Kidney (tissue), 14 donors: Measurements from ENCODE around the gene USH1C. TPM values are rescaled to one million over a fixed set of nuclear protein-coding genes. Genes with fewer than 3 reads are reported as not detected.

Experiments used
- DNase-seq, 5 donors: peaks; one replicate each; pipeline ENCODE4 v3.0.0-alpha.2; 2013 to 2020
- FAIRE-seq: peaks from 2 replicates; lab custom pipeline; 2012; peaks lifted over from hg19 to GRCh38; lab: Jason Lieb, UNC
- H3K27ac ChIP-seq, 2 donors: one replicate each; pipeline ENCODE4 v1.7.0; 2013; ENCODE audit warnings: low read depth in 2 of 2, low read length in 2 of 2, inconsistent platforms in 1 of 2
- H3K27me3 ChIP-seq: one replicate; pipeline ENCODE4 v1.7.1; 2013; ENCODE audit warnings: low read length, inconsistent platforms; ENCODE audit not compliant: control insufficient read depth, insufficient read depth
- H3K36me3 ChIP-seq, 3 donors: one replicate each; pipeline versions ENCODE4 v1.7.0 to v1.7.1; 2013; ENCODE audit warnings: low read length in 3 of 3, control low read depth in 1 of 3, inconsistent platforms in 1 of 3; ENCODE audit not compliant: insufficient read depth in 3 of 3, control insufficient read depth in 2 of 3
- H3K4me1 ChIP-seq, 3 donors: one replicate each; pipeline versions ENCODE4 v1.7.0 to v1.7.1; 2013; ENCODE audit warnings: low read length in 3 of 3, inconsistent platforms in 1 of 3, low read depth in 1 of 3; ENCODE audit not compliant: control insufficient read depth in 2 of 3, insufficient read depth in 2 of 3
- H3K4me3 ChIP-seq, 3 donors: one replicate each; pipeline versions ENCODE4 v1.7.0 to v1.8.1; 2013; ENCODE audit warnings: low read length in 3 of 3, control low read depth in 1 of 3, inconsistent platforms in 1 of 3
- H3K9ac ChIP-seq, 3 donors: one replicate each; pipeline versions ENCODE4 v1.7.0 to v1.7.1; 2013; ENCODE audit warnings: low read length in 3 of 3, control low read depth in 1 of 3, inconsistent platforms in 1 of 3
- H3K9me3 ChIP-seq, 3 donors: one replicate each; pipeline versions ENCODE4 v1.7.0 to v1.7.1; 2013; ENCODE audit warnings: low read length in 3 of 3, control low read depth in 1 of 3, inconsistent platforms in 1 of 3; ENCODE audit not compliant: control insufficient read depth in 2 of 3, insufficient read depth in 1 of 3
- CTCF ChIP-seq: IDR thresholded peaks from 3 replicates; pipeline ENCODE4 v1.5.1; 2012; ENCODE audit warnings: mild to moderate bottlenecking, moderate library complexity, borderline replicate concordance; ENCODE audit not compliant: insufficient read depth; ENCODE audit errors: extremely low read depth
- intact Hi-C: fragments of 100-400 bp; cut with DNase I; formaldehyde crosslinking; loops from one replicate; pipeline ENCODE4 v1.11.1; 2022
- polyA plus RNA-seq: library from polyadenylated mRNA; stranded (reverse); fragments of 350-450 nt; fragmentation: Illumina TruSeq; extraction: RNeasy Lipid Tissue Mini Kit (QIAGEN cat#74804); gene quantifications from one replicate; pipeline ENCODE4 v1.2.3, GENCODE V29; 2014; ENCODE audit warnings: low read depth, low replicate concordance; ENCODE audit not compliant: insufficient read depth
- total RNA-seq: library from RNA; stranded (reverse); fragmentation: NEBNext Ultra II Directional; extraction: Animal tissue kit (Norgen Biotek cat#: 25700); gene quantifications from one replicate; pipeline ENCODE4 v1.2.1, GENCODE V29; 2021
- donor health status: control.
- donor health status: control.
- donor health status: control.
- donor health status: control.
- donor health status: control.
- donor health status: DM: yes; HTN: yes; CAD: no.
- donor health status: Normal renal cell carcinoma (clear cell type).

USH1C gene
- total and polyA plus RNA-seq, 2 donors from 2014 or later: 38.6 to 107 TPM

GRCh38 chr11:17506314-17506713 is 37.9 kb downstream of the USH1C start:
- intact Hi-C loops: no loop called here
- no peaks in the 10 kb centered on the region for H3K36me3 ChIP-seq
- DNase-seq: peak in 1 of 5 donors; percentile 11

GRCh38 chr11:17505146-17505545 is 39.1 kb downstream of the USH1C start:
- FAIRE-seq (no peak), DNase-seq (no peak)
- intact Hi-C loops: no loop called here
- Histone ChIP-seq H3K9ac (no peak overlapping the region), H3K4me1 (peaks cover 0 to 9% (median 0%) of the 10 kb centered on the region in 3 donors), H3K9me3 (no peaks in the 10 kb centered on the region), H3K36me3 (no peaks in the 10 kb centered on the region), H3K27ac (no peak overlapping the region), H3K4me3 (no peak overlapping the region), H3K27me3 (no peaks in the 10 kb centered on the region)
- TF ChIP-seq CTCF: no peak

More at GRCh38 chr11:17506314-17506713, 37.9 kb downstream of the USH1C start:
- no peaks in the 10 kb centered on the region for H3K27me3 ChIP-seq
- no peaks in the 10 kb centered on the region for H3K9me3 ChIP-seq
- no peak overlapping the region for H3K27ac ChIP-seq
- peaks cover 0 to 9% (median 0%) of the 10 kb centered on the region in 3 donors for H3K4me1 ChIP-seq
- no peak overlapping the region for H3K4me3 ChIP-seq
- FAIRE-seq: no peak
- TF ChIP-seq CTCF: no peak
- H3K9ac ChIP-seq: no peak overlapping the region

GRCh38 chr11:17504330-17505107 is 39.7 kb downstream of the USH1C start:
- Histone ChIP-seq H3K4me1 (peaks cover 0 to 9% (median 0%) of the 10 kb centered on the region in 3 donors), H3K9me3 (no peaks in the 10 kb centered on the region), H3K4me3 (no peak overlapping the region), H3K27me3 (no peaks in the 10 kb centered on the region), H3K27ac (no peak overlapping the region), H3K36me3 (no peaks in the 10 kb centered on the region), H3K9ac (no peak overlapping the region)
- FAIRE-seq: no peak
- DNase-seq: peak; percentile 77 to 91 (median 83)
- peak; percentile 87 for TF ChIP-seq CTCF
- intact Hi-C loops: loop anchor here (5.0 kb wide), 1 partner anchor 122 kb away; no protein-coding TSS in a partner anchor
